ENCODE data around the gene GASK1B. TPM values are rescaled to one million over a fixed set of nuclear protein-coding genes. Genes with fewer than 3 reads are reported as not detected.

Gene GASK1B
- not detected for polyA plus RNA-seq (2012; ENCODE audit: insufficient read depth, insufficient read length)

GRCh38 chr4:158172261-158173258, at the start of gene GASK1B:
Gene GASK1B (minus strand): TSS chr4:158173025. CDS start chr4:158171375, 1,650 bp downstream.
- no peak within 1 kb of the TSS for H3K4me3 ChIP-seq (ENCODE audit: low read length)
- peak; percentile 26 for DNase-seq (ENCODE audit: low read depth, low spot score)

- no peak overlapping the region for H3K4me3 ChIP-seq (ENCODE audit: low read length)
- DNase-seq (ENCODE audit: low read depth, low spot score), result no peak
These were observed 46.8 kb upstream of the GASK1B start for GRCh38 chr4:158219623-158220022.

GRCh38 chr4:158217763-158218162, 44.9 kb upstream of the GASK1B start:
- H3K4me3 ChIP-seq (ENCODE audit: low read length), result no peak overlapping the region
- no peak for DNase-seq (ENCODE audit: low read depth, low spot score)

DNA sequence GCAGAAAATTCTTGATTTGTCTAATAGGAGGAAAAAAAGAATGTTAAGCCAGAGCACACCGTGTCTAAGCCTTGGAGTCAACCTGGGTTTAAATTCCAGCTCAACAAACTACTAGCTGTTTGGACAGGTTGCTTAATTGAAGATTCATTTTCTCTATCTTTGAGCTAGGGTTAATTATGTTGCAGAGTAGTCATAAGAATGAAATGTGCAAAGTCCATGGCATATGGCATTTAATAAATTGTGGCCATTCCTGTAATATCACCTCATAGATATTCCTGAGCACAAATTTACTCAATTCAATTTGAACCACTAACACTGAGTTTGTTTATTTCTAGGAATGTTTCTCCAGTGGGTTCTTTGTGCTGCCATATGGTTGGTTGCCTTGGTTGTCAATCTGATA, 42.0 kb upstream of the GASK1B start:
- H3K4me3 ChIP-seq (ENCODE audit: low read length), result no peak overlapping the region
- DNase-seq (ENCODE audit: low read depth, low spot score), result no peak

- no peak for DNase-seq (ENCODE audit: low read depth, low spot score)
- H3K4me3 ChIP-seq (ENCODE audit: low read length), result no peak overlapping the region
These were observed 40.6 kb upstream of the GASK1B start for GRCh38 chr4:158213466-158213865.

DNA sequence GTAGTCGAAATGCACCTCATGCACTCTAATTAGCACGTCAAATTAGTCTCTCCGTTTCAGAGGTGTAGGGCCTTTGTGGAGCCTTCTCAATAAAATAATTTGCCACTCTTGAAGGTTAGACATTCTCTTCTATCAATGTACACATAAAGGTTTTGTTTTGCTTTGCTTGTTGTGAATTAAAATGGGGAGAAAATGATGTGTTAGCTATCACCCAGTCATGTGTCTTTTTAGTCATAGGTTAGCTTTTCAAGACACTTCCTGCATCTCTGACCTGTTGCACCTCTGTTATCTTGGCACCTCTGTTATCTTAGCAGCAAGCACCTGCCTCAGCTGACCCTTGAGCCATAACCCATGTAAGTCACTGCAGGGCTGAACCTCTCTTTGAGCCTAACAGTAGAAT, 38.4 kb upstream of the GASK1B start:
- no peak overlapping the region for H3K4me3 ChIP-seq (ENCODE audit: low read length)
- DNase-seq (ENCODE audit: low read depth, low spot score), result no peak

DNA sequence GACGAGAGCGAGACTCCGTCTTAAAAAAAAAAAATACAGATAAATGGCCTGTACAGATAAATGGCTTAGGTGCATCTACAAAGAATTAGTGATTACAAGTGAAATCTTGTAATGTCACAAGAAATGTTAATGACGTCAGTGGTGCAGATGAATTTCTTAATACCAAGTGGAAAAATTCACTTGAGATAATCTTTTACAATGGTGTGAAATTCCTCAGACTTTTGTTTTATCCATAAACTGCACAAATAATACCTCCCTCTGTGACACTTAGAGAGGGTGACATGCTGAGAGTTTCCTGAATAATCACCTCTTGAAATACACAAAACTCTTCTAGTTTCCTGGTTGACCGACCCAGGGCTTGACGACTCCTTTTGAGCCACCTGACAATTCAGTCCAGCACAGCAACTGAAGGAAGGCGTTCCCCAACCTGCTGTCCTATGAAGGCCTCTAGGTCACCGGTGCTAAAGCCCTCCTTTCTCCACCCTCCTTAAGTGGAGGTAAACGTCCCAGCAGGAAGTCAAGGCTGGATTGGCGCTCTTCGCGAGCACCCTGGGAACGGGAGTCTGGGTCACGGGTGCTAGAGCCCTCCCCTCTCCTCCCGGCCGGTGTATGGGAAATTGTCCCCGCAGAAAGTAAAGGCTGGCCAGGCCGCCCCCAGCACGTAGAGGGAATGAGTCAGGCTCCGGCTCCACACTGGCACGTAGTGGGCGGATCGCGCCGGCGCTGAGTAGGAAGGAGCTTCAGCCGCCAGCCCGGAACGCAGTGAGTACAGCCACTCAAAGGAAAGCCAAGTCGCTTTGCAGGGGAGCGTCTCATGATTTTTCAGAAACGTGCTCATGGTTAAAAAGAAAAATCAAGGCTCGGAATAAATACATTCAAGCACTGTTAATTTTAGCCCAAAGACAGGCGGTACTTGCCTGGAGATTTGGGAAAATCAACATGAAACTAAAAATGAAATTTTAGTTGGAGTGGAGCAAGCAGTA, 37.3 kb upstream of the GASK1B start, which contains the start of gene TMEM144:
TSS of gene TMEM144 (plus strand) at position 662 of the 983 bp plus-strand sequence. CDS start 2,182 bp downstream, outside the sequence.
- no peak for DNase-seq (ENCODE audit: low read depth, low spot score)
- no peak within 1 kb of the TSS for H3K4me3 ChIP-seq (ENCODE audit: low read length)

DNA sequence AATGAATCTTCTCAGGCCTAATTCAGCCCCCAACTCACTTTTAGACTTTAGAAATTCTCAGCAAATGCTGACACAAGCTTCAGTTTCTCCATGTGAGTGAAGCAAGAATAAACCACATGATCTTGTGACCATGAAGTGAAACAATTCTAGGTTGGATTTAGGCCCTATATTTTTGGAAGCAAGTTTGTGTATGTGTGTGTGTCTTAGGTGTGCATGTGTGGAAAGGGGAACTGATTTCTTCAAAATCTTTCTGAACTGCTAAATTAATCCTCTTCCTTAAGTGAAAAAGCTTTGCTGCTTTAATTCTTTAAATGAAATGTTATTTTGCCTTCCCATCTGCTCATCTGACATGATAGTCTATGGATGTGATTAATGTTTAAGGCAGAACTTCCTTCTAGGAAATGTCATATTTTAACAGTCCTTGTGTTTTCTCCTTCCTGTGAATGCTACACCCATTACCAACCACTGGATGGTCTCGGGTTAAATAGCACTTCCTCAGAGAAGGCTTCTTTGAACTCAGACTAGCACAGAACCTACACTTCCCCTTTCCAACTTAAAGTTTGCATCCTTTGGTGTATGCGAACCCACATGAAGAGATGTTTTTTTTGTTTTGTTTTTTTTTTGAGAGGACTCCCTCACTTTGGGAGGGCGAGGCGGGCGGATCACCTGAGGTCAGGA, 36.3 kb upstream of the GASK1B start:
- H3K4me3 ChIP-seq (ENCODE audit: low read length), result no peak overlapping the region
- DNase-seq (ENCODE audit: low read depth, low spot score), result no peak

- no peak for DNase-seq (ENCODE audit: low read depth, low spot score)
- H3K4me3 ChIP-seq (ENCODE audit: low read length), result no peak overlapping the region
These were observed 31.1 kb upstream of the GASK1B start for GRCh38 chr4:158203929-158204328.

DNA sequence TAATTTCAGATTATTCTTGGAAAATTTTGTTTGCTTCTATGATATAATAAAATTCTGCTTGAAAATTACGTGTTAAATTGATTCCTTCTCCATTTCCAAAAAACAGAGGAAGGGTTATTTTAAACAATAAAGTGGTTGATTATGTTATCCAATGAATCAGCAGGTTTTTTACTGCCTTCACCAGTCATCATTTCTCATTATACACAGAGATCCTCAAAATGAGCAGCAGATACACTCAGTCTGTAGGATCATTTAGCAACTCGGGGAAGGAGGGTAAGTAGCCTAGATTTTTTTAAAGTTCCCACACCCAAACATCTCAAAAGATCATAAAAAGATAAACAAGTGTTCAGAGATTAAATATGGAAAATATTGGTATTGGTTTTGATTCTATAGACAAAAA, 30.6 kb upstream of the GASK1B start:
- DNase-seq (ENCODE audit: low read depth, low spot score), result no peak
- H3K4me3 ChIP-seq (ENCODE audit: low read length), result no peak overlapping the region

DNA sequence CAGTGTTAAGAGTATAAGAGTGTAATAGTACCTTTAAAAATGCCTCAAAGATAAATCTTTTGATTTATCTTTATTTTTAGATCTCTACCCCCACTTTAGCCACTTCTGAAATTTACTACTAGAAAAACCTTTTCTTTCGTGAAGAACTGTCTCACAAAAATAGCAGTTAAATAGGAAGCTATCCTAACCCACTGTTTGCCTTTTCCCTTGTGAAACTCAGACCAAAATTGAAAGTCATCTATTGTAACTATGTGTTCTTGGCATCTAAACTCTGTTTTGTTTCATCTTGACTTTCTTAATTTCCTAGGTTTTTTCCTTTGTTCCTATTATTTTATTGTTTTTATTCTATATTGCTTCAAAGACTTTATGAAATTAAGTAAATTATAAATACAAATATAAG, 29.7 kb upstream of the GASK1B start:
- H3K4me3 ChIP-seq (ENCODE audit: low read length), result no peak overlapping the region
- no peak for DNase-seq (ENCODE audit: low read depth, low spot score)

GRCh38 chr4:158201876-158202275, 29.1 kb upstream of the GASK1B start:
- no peak overlapping the region for H3K4me3 ChIP-seq (ENCODE audit: low read length)
- no peak for DNase-seq (ENCODE audit: low read depth, low spot score)

GRCh38 chr4:158201322-158201721, 28.5 kb upstream of the GASK1B start:
- no peak overlapping the region for H3K4me3 ChIP-seq (ENCODE audit: low read length)
- DNase-seq (ENCODE audit: low read depth, low spot score), result no peak

DNA sequence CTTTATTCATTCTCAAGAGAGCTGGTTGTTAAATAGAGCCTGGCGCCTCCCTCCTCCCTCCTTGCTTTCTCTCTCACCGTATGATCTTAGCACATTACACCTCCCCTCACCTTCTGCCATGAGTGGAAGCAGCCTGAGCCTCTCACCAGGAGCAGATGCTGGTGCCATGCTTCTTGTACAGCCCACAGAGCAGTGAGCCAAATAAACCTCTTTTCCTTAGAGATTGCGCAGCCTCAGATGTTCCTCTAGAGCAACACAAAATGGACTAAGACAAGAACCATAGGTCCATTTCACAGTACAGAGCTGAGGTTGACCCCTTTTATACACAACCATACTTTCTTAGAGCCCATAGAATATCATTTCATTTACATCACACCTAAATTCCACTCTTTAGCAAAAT, 27.4 kb upstream of the GASK1B start:
- H3K4me3 ChIP-seq (ENCODE audit: low read length), result no peak overlapping the region
- DNase-seq (ENCODE audit: low read depth, low spot score), result no peak

DNA sequence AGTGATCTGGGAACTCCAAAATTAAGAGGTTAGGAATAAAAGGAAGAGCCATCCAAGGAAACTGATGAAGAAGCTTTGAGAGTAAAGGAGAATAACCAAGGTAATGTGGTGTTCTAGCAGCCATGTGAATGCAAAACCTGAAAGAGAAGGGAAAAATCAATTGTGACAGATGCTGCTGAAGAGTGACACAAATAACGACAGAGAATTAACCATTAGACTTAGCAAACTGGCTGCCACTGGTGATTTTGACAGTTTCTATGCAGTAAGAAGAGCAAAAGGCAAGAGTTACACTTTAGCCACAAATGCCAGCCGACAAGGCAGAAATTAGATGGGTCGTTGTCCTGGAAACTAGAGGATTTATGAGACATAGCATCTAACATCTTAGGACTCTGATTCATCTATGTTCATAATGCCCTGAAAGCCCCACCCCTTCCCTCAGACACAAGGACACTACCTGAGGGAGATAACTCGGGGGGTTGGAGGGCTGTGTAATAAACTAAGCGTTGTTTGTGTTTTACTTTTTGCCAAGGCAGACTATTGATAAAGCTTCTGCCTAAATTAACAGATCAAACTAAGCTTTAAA, 24.5 kb upstream of the GASK1B start:
- no peak for DNase-seq (ENCODE audit: low read depth, low spot score)
- no peak overlapping the region for H3K4me3 ChIP-seq (ENCODE audit: low read length)

DNA sequence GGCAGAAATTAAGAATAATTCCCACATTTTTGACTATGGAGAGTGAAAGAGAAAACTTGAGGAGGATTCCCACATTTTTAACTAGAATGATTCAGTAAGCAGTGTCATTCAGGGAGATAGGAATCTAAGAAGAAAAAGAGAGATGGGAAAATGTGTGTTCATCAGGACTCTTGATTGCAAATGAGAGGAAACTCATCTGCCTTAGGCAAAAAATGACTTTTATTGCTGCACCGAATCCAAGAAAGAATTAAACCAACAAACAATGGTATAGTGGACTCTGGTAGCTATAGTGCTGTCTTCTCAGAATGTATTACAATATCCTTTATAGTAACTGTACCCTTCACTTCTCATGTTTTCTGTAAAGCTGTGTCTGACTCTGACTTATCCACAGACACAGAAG, 22.5 kb upstream of the GASK1B start:
- no peak overlapping the region for H3K4me3 ChIP-seq (ENCODE audit: low read length)
- DNase-seq (ENCODE audit: low read depth, low spot score), result no peak

DNA sequence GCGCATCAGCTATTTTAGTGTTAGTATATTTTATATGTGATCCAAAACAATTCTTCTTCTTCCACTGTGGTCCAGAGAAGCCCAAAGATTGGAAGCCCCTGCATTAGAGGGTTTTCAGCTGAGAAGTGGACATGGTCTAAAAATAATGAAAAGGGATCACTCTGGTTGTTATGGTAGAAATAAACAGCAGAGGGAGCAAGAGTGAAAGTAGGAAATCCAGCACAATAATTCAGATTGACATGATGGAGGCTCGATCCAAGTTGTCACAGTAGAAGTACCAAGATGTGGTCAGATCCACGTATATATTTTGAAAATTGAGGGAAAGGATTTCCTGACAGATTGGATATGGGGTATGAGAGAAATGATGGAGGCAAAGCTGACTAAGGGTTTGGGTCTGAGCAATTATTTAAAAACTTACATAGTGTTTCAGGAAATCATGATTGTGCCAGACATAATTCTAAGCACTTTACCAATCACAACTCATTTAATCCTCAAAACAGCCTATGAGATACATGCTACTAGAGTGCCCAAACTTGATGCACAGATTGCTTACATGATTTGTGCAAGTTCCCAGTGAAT, 20.4 kb upstream of the GASK1B start:
- H3K4me3 ChIP-seq (ENCODE audit: low read length), result no peak overlapping the region
- DNase-seq (ENCODE audit: low read depth, low spot score), result peak; percentile 9

DNA sequence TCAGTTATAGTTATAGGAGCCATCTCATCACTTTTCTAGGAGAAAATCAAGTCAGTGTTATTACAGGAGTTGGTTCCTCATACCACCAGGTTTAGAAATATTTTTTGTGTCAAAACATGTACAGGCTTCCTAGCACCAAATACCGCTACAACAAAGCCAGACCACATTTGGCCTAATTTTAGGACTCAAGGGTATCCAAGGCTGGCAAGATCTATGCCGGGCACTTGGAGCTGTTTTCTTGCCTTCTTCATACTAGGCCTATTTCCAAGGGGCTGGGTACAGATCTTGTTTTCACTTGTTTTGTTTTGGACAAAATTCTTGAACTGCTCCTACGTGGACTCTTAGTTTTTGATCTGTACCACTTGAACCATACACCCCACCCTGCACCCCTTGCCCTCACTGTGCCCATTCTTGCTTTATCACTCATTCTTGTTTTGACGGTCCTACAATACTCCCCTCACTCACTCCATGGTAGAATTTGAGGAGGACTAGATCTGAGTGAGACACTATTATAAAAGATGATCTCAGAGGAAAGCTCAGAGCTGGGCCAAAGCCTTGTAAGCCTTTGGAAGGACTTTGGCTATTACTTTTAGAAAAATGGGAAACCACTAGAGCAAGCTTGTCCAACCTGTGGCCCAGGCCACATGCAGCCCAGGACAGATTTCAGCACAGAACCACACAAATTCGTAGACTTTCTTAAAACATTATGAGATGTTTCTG, 19.8 kb upstream of the GASK1B start:
- H3K4me3 ChIP-seq (ENCODE audit: low read length), result no peak overlapping the region
- DNase-seq (ENCODE audit: low read depth, low spot score), result no peak

All from Jurkat, Clone E6-1 (cell line).